Karpas-422 (cell line): ENCODE results near the gene STARD10. TPM values are rescaled to one million over a fixed set of nuclear protein-coding genes. Genes with fewer than 3 reads are reported as not detected.

ENCODE experiments used
- DNase-seq: peaks from one replicate; pipeline ENCODE4 v3.0.0-alpha.2; 2015
- H2AFZ ChIP-seq: fragments of 200-600 bp; sonication (generic); 2 replicates; pipeline ENCODE4 v1.6.1; 2014; ENCODE audit warnings: antibody characterized with exemption, low read length, mixed read lengths
- H3K27ac ChIP-seq: fragments of 200-600 bp; sonication (generic); 2 replicates; pipeline ENCODE4 v1.5.1; 2014; ENCODE audit warnings: mild to moderate bottlenecking, low read length, moderate library complexity
- H3K27me3 ChIP-seq: fragments of 200-600 bp; sonication (generic); 2 replicates; pipeline ENCODE4 v1.6.1; 2014; ENCODE audit warnings: low read length, mixed read lengths
- H3K36me3 ChIP-seq: fragments of 200-600 bp; sonication (generic); 2 replicates; pipeline ENCODE4 v1.6.1; 2014; ENCODE audit warnings: low read length, mixed read lengths; ENCODE audit not compliant: insufficient read depth
- H3K4me1 ChIP-seq: fragments of 200-600 bp; sonication (generic); 2 replicates; pipeline ENCODE4 v1.6.1; 2014; ENCODE audit warnings: mild to moderate bottlenecking, low read length, mixed read lengths
- H3K4me2 ChIP-seq: fragments of 200-600 bp; sonication (generic); 2 replicates; pipeline ENCODE4 v1.6.1; 2014; ENCODE audit warnings: low read length, low read depth, mild to moderate bottlenecking; ENCODE audit not compliant: poor library complexity, severe bottlenecking
- H3K4me3 ChIP-seq: fragments of 200-600 bp; sonication (generic); 2 replicates; pipeline ENCODE4 v1.5.1; 2014; ENCODE audit warnings: mild to moderate bottlenecking, antibody characterized with exemption, low read length, mixed read lengths
- H3K79me2 ChIP-seq: fragments of 200-600 bp; sonication (generic); 2 replicates; pipeline ENCODE4 v1.6.1; 2014; ENCODE audit warnings: mild to moderate bottlenecking, low read length, mixed read lengths
- H3K9ac ChIP-seq: fragments of 200-600 bp; sonication (generic); 2 replicates; pipeline ENCODE4 v1.6.0; 2014; ENCODE audit warnings: low read length
- H3K9me2 ChIP-seq: fragments of 200-600 bp; sonication (generic), shearing (Covaris generic); replicated peaks from 2 replicates; pipeline ENCODE4 v1.6.0; 2014; ENCODE audit warnings: mild to moderate bottlenecking, low read length, moderate library complexity; ENCODE audit not compliant: insufficient read depth
- H3K9me3 ChIP-seq: fragments of 300-700, 200-600 bp; sonication (generic); 2 replicates; pipeline ENCODE4 v1.6.1; 2014; ENCODE audit warnings: low read length, mixed read lengths
- H4K20me1 ChIP-seq: fragments of 200-600 bp; sonication (generic); 2 replicates; pipeline ENCODE4 v1.6.1; 2014; ENCODE audit warnings: mild to moderate bottlenecking, antibody characterized with exemption, low read length, low read depth; ENCODE audit not compliant: insufficient read depth
- total RNA-seq: library from RNA; depleted of rRNA; stranded (reverse); fragments of >200 nt; shearing (Covaris generic); gene quantifications from 2 replicates; pipeline ENCODE4 v1.2.3, GENCODE V29; 2014; ENCODE audit warnings: low replicate concordance

STARD10 gene
- total RNA-seq, 1 experiment from 2014 or later: 4.7 TPM

DNA sequence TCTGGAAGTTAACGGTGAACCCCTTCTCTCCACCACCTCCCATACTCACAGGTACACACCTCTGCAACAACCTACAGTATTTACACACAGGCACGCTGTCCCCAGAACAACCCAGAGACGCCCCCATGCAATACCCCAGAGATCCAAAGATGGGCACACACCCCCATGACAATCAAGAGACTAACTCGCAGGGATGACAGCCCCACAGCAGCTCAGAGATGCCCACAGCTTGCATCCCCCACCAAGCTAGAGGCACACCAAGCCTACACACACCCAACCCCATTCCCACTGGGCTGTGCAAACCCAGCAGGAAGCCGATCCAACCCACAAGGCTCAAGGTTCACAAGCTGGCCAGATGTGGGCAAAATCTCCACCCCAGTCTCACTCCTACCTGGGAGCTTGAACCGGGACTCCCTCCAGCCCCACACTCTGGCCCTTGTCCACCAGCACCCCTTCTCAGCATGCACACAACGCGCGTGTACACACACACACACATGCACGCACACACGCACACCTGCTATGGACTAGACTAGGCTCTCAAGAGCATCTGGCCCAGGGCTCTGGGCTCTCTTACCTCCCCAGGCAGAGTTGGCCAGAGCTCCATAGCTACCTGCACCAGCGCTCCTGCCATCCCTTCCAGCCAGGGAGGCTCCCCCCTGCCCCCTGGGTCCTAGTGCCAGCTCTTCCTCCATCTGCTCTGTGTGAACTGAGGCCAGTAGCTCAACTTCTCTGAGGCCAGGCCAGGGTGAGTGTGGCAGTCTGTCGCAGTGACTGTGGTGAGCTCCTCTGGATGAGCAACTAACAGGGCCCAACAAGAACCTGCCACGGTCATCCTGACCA, 11.5 kb downstream of the STARD10 start:
- H3K27me3 ChIP-seq: no peaks in the 10 kb centered on the region
- H2AFZ ChIP-seq: no peak overlapping the region
- DNase-seq: no peak
- H3K4me2 ChIP-seq: peak overlapping the region; percentile 13
- H3K4me3 ChIP-seq: peak overlapping the region; percentile 38; the same call in 1 of the 2 replicates
- no peaks in the 10 kb centered on the region for H3K9me2 ChIP-seq
- H4K20me1 ChIP-seq: no peaks in the 10 kb centered on the region
- H3K27ac ChIP-seq: no peak overlapping the region
- no peaks in the 10 kb centered on the region for H3K9me3 ChIP-seq
- peaks cover 3% of the 10 kb centered on the region for H3K4me1 ChIP-seq
- H3K36me3 ChIP-seq: no peaks in the 10 kb centered on the region
- H3K79me2 ChIP-seq: no peaks in the 10 kb centered on the region
- H3K9ac ChIP-seq: no peak overlapping the region

DNA sequence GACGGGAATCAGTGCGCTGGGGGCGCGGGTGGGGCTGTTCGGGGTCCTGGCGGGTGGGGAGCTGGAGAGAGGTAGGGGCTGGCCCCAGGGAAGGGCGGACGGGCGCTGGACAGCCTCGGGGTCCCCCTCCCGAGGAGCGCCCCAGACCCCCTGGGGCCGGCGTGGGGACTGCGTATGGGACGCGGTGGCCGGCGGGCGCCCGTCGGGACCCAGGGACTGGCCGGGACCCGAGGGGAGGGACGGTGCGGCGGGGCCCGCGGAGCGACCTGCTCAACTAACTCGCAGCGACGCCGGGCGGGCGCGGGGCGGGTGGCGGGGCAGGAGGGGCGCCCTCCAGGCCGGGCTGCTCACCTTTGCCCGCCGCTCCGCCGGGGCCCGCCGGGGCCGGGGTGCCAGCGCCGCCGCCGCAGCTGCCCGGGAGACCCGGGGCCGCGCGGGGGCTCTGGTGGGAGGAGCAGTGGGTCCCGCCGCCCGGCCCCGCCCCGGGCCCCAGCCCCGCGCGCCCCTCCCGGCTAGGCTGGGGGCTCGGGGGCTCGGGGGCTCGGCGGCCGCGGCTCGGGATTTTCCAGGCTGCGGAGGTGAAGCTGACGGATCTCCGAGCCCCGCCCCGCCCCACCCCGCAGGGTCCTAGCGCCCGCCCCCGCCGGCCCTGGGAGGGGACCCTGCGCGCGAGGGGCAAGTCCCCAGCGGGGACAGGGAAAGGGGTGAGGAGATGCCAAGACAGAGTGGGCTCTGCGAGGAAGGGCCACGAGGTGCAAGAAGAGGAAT, 12.3 kb downstream of the STARD10 start:
- peak overlapping the region; percentile 42 for H3K4me2 ChIP-seq
- H3K4me3 ChIP-seq: peak overlapping the region; percentile 44; the same call in 1 of the 2 replicates
- H4K20me1 ChIP-seq: no peaks in the 10 kb centered on the region
- H3K27me3 ChIP-seq: no peaks in the 10 kb centered on the region
- H3K9me2 ChIP-seq: no peaks in the 10 kb centered on the region
- H2AFZ ChIP-seq: no peak overlapping the region
- H3K4me1 ChIP-seq: peaks cover 3% of the 10 kb centered on the region; the same call in 1 of the 2 replicates
- H3K79me2 ChIP-seq: no peaks in the 10 kb centered on the region
- no peak overlapping the region for H3K9ac ChIP-seq
- H3K27ac ChIP-seq: no peak overlapping the region
- H3K36me3 ChIP-seq: no peaks in the 10 kb centered on the region
- no peaks in the 10 kb centered on the region for H3K9me3 ChIP-seq
- no peak for DNase-seq

DNA sequence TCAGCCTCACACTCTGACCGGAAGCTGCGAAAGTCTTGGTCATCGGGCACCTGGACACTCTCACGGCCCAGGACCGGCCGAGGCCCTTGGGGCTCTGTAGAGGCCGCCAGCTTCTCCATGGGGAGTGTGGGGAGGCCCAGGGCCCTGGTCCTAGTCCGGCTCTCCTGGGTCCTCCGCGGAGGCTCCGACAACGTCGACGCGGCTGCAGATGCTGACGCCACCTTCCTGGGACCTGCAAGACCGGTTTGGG, 12.9 kb downstream of the STARD10 start:
- Histone ChIP-seq H3K27me3 (no peaks in the 10 kb centered on the region), H3K4me2 (peak overlapping the region; percentile 42), H2AFZ (no peak overlapping the region), H3K27ac (no peak overlapping the region), H3K36me3 (no peaks in the 10 kb centered on the region), H3K9ac (no peak overlapping the region), H3K9me2 (no peaks in the 10 kb centered on the region), H3K4me3 (peak overlapping the region; percentile 44; the same call in 1 of the 2 replicates), H3K9me3 (no peaks in the 10 kb centered on the region), H3K79me2 (no peaks in the 10 kb centered on the region), H4K20me1 (no peaks in the 10 kb centered on the region), H3K4me1 (peaks cover 3% of the 10 kb centered on the region; the same call in 1 of the 2 replicates)
- no peak for DNase-seq

DNA sequence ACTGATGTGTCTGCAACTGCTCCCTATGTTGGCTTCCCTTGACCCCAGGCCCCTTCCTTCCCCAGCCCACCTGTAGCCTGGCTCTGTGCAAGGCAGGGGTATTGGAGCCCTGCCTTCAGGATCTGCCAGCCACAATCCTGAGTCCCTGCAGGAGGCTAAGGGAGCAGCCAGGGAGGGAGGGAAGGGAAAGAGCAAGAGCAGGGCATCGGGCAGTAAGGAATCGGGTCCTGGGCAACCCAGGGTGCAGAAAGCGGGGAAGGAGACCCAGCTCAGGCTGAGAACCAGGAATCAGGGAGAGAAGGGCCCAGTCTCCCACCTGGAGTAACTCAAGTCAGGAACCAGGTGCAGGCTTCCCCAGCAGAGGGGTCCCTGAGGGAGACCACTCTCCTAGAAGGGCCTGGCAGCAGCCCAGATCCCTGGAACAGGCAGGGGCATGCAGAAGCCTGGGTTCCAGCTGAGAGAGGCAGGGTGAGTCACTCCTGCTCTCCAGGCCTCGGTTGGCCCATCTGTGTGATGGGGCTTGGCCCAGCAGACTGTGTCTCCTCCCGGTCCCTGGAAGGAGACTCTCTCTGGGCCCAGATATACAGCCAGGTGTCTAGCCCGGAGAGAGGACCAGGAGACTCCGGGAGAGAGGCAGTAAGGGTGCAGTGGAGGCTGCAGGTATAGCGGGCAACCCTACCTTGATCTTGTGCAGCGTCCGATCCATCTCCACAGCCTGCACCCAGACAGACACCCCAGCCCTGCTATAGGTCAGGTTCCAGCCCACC, 13.4 kb downstream of the STARD10 start:
- Histone ChIP-seq H3K27me3 (no peaks in the 10 kb centered on the region), H3K4me3 (no peak overlapping the region), H3K9me2 (no peaks in the 10 kb centered on the region), H3K4me2 (no peak overlapping the region), H3K9ac (no peak overlapping the region), H3K4me1 (peaks cover 3% of the 10 kb centered on the region; the same call in 1 of the 2 replicates), H3K36me3 (no peaks in the 10 kb centered on the region), H3K79me2 (no peaks in the 10 kb centered on the region), H2AFZ (no peak overlapping the region), H3K27ac (no peak overlapping the region), H4K20me1 (no peaks in the 10 kb centered on the region), H3K9me3 (no peaks in the 10 kb centered on the region)
- no peak for DNase-seq

DNA sequence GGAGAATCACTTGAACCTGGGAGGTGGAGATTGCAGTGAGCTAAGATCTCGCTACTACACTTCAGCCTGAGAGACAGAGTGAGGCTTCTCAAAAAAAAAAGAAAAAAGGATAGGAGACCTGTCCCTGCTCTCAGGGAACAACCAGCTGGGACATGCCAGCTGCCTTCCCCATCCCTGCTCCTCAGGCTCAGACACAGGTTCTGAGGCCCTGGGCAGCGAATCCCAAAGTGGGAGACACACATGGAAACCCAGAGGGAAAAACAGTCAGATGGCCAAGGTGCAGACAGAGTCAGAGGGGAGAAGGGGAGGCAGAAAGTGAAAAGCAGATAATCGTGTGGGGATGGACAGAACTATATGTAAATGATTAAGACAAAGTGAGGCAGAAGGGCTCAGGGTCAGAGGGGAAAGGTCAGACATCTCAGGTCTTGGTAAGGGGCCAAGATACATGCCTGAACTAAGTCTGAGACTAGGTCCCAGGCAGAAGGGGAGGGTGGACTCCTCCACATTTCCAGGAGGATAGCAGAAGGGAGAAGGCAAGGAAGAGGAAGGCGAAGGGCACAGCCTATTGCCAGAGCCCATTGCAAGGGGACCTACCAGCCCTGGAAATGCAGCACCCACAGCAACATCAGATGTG, 14.2 kb downstream of the STARD10 start:
- Histone ChIP-seq H3K79me2 (no peaks in the 10 kb centered on the region), H3K9ac (no peak overlapping the region), H3K4me3 (no peak overlapping the region), H4K20me1 (no peaks in the 10 kb centered on the region), H3K27ac (no peak overlapping the region), H3K9me2 (no peaks in the 10 kb centered on the region), H3K4me2 (no peak overlapping the region), H2AFZ (no peak overlapping the region), H3K9me3 (no peaks in the 10 kb centered on the region), H3K4me1 (peaks cover 3% of the 10 kb centered on the region; the same call in 1 of the 2 replicates), H3K36me3 (no peaks in the 10 kb centered on the region), H3K27me3 (no peaks in the 10 kb centered on the region)
- no peak for DNase-seq

DNA sequence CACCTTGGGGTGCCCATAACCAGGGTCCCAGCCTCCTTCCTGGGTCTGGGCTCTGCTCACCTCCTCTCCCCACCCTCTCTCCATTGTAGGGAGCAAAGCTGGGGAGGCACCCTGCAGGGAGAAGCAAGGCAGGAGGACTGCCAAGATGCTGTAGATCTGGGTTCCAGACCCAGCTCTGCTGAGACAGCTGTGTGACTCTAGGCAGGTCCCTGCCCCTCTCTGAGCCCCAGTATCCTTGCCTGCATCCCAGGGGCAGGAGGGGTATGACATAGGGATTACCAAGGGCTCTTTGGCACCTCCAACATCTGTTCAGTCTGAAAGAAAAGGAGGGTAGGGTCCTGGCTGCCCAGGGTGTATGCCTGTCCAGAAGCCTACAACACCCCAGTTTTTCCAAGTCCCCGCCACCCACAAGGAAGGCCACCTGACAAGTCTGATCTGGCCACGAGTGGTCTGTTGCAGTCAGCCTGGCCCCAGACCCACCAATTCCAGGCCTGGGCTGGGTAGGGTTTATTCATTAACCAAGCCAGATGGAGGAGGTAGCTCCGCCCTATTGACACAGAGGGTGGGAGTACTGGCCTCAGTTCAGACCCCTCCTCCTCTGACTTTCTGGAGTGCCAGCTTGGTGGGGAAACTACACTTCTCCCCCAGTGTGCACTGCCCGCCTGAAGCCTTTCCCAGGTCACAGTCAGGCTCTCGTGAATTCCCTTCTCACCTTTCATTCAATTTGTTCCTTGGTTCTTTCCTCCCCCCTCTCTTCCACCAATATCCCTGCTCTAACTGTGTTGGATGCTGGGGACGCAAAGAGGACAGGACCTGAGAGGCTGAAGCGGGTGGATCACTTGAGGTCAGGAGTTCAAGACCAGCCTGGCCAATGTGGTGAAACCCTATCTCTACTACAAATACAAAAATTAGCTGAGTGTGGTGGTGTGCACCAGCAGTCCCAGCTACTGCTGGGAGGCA, 15.0 kb downstream of the STARD10 start:
- DNase-seq: no peak
- Histone ChIP-seq H3K36me3 (no peaks in the 10 kb centered on the region), H2AFZ (no peak overlapping the region), H3K4me2 (no peak overlapping the region), H4K20me1 (no peaks in the 10 kb centered on the region), H3K9me2 (no peaks in the 10 kb centered on the region), H3K9ac (no peak overlapping the region), H3K4me1 (peaks cover 3% of the 10 kb centered on the region; the same call in 1 of the 2 replicates), H3K27ac (no peak overlapping the region), H3K9me3 (no peaks in the 10 kb centered on the region), H3K79me2 (no peaks in the 10 kb centered on the region), H3K27me3 (no peaks in the 10 kb centered on the region), H3K4me3 (no peak overlapping the region)

DNA sequence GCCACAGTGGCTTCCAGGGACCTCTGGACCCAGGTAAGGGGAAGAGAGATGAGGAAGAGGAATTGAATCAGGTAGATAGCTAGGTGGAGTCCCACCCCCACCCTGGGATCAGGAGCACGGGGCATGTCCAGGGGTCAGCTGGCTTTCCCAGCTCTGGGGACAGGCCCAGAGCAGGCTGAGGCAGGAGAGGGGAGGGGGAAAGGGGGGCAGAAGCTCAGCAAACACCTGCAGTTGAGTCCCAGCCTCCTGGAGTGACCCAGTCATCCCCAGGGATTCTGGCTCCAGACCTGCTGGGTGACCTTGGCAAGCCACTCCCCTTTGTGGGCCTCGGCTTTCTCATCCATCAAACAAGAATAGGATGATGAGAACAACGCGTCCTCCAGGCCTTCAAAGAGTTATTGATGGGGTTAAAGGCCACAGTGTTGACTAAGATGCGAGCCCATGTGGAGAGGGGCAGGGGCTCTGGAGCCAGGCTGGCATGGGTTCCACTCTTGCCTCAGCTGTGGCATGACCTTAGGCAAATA, 16.0 kb downstream of the STARD10 start:
- H3K27me3 ChIP-seq: no peaks in the 10 kb centered on the region
- H3K79me2 ChIP-seq: no peaks in the 10 kb centered on the region
- H3K4me1 ChIP-seq: peaks cover 3% of the 10 kb centered on the region; the same call in 1 of the 2 replicates
- no peak overlapping the region for H3K9ac ChIP-seq
- H2AFZ ChIP-seq: no peak overlapping the region
- no peak overlapping the region for H3K4me2 ChIP-seq
- no peak overlapping the region for H3K4me3 ChIP-seq
- H3K27ac ChIP-seq: no peak overlapping the region
- H3K9me3 ChIP-seq: no peaks in the 10 kb centered on the region
- DNase-seq: no peak
- H3K9me2 ChIP-seq: no peaks in the 10 kb centered on the region
- H3K36me3 ChIP-seq: no peaks in the 10 kb centered on the region
- no peaks in the 10 kb centered on the region for H4K20me1 ChIP-seq
